AG10803 (cell line): ENCODE measurements around the gene CACNG3.

Experiments used
- DNase-seq: peaks from one replicate; pipeline ENCODE4 v3.0.0; 2010; ENCODE audit warnings: low read depth
- H3K4me3 ChIP-seq: 2 replicates; pipeline ENCODE4 v1.5.1; 2011; ENCODE audit warnings: mild to moderate bottlenecking, low read length, control low read depth
- CTCF ChIP-seq: conservative IDR thresholded peaks from 2 replicates; pipeline ENCODE4 v1.5.1; 2011; ENCODE audit warnings: mild to moderate bottlenecking, low read length, control low read depth, inconsistent platforms

The CACNG3 gene

DNA sequence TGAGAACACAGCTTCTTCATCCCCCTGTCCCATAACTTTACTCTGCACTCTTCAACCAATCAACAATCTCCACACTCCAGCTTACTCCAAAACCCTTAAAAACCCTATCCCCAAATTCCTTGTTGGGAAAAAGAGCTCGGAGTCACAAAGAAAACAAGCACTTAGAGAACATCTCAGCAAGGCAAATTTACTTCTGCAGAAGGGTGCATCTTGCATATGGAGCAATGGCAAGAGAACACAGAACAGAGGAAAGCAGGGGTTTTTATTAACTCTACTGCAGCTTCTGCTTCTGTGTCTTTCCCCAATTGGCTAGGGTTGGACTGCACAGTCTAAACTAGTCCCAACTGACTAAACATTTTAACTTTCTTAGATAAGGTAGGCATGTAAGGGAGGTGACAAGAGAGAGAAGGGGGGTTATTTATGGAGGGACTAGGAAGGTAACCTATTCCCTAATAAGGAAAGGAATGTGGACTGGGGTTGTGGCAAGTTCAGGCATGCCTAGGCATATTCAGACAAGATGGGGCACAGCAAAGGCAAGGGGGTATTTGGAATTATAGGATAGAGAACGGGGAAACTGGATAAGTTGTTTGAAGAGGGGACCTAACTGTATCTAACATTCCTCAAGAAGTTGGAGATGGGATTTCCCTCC lies 125.5 kb downstream of the CACNG3 start:
- no peak overlapping the region for H3K4me3 ChIP-seq
- no peak for TF ChIP-seq CTCF
- no peak for DNase-seq

GRCh38 chr16:24382762-24383407 lies 126.8 kb downstream of the CACNG3 start:
- no peak overlapping the region for H3K4me3 ChIP-seq
- no peak for TF ChIP-seq CTCF
- DNase-seq: no peak

DNA sequence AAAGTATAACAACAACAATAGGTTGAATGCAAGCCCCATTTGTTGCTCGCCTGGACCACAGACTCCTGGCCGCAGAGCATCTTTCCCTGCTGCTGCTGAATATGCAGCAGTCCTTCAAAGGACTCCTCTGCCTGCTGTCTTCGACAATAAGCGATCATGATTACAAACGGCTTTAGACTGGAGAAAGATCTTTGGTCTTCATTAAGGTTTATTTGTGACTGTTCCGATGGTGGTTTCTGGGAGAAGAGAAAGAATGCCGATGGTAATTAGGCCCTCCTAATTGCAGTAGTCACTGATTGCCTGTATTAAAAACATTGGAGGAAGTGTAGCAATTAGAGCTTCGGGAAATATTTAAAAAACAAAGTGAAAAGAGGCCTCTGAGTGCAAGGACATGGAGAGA lies 138.2 kb downstream of the CACNG3 start:
- DNase-seq: no peak
- TF ChIP-seq CTCF: no peak
- no peak overlapping the region for H3K4me3 ChIP-seq

- H3K4me3 ChIP-seq: no peak overlapping the region
- TF ChIP-seq CTCF: no peak
- DNase-seq: no peak
Observed at GRCh38 chr16:24396350-24397271, 140.5 kb downstream of the CACNG3 start.

DNA sequence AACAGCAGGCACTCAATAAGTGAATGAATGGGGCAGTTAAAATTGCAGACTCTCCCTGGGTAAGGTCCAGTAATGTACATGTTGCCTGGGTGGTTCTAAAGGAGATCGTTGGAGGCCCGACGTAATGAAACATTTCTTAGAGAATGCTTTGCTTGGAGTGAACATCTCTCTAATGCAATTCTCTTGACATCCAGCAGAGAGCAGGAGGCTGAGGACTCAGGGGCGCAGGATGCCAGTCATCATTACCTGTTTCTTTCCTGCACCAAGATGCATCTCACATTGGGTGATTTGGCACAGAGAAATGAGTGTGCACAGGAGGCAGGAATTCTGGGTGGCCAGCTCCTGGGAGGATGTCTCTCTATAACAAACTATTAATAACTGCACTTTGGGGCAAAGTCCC lies 152.9 kb downstream of the CACNG3 start:
- TF ChIP-seq CTCF: no peak
- no peak overlapping the region for H3K4me3 ChIP-seq
- DNase-seq: no peak
